ENCODE measurements around the gene NPNT. TPM values are rescaled to one million over a fixed set of nuclear protein-coding genes. Genes with fewer than 3 reads are reported as not detected.

NPNT gene
- total and polyA plus RNA-seq, 12 donors = 1.7 to 32.6 (median 4.3) TPM

- ATAC-seq (no peak), DNase-seq (no peak)
- WGBS, 2 donors = 95 to 98% methylated on average over 10 of the region's 10 CpGs
- H3K27ac ChIP-seq = no peak overlapping the region
- H3K9me3 ChIP-seq = peaks cover 0 to 61% (median 8%) of the 10 kb centered on the region in 11 donors
- intact Hi-C loops (cut with DNase I) = no loop called here
- no peak for TF ChIP-seq CTCF (IDR thresholded peaks at IDR 0.05)
- H3K36me3 ChIP-seq = no peaks in the 10 kb centered on the region
- no peak overlapping the region for H3K4me3 ChIP-seq
- no peaks in the 10 kb centered on the region for H3K27me3 ChIP-seq
- H3K4me1 ChIP-seq = no peaks in the 10 kb centered on the region
Measured at GRCh38 chr4:105858466-105859040, 36.7 kb upstream of the NPNT start.

- Histone ChIP-seq H3K36me3 (no peaks in the 10 kb centered on the region), H3K4me1 (no peaks in the 10 kb centered on the region), H3K27ac (no peak overlapping the region), H3K9me3 (peaks cover 0 to 55% (median 8%) of the 10 kb centered on the region in 11 donors), H3K4me3 (no peak overlapping the region), H3K27me3 (no peaks in the 10 kb centered on the region)
- 47 to 70% methylated on average over 1 of the region's 1 CpG for WGBS, 2 donors
- intact Hi-C loops (cut with DNase I) = no loop called here
- ATAC-seq (no peak), DNase-seq (no peak)
- no peak for TF ChIP-seq CTCF (IDR thresholded peaks at IDR 0.05)
Measured at GRCh38 chr4:105859233-105859632, 36.0 kb upstream of the NPNT start.

- no peak for ATAC-seq
- 73 to 76% methylated on average over 3 of the region's 3 CpGs for WGBS, 2 donors
Measured at GRCh38 chr4:105870963-105871362, 24.3 kb upstream of the NPNT start.

GRCh38 chr4:105871997-105872396 is 23.3 kb upstream of the NPNT start:
- intact Hi-C loops (cut with DNase I) = loop anchor here in 1 of 10 donors (10.0 kb wide), 1 partner anchor 87 kb away; no protein-coding TSS in a partner anchor
- no peaks in the 10 kb centered on the region for H3K9me3 ChIP-seq
- no peak for TF ChIP-seq CTCF (IDR thresholded peaks at IDR 0.05)
- H3K4me1 ChIP-seq = peaks cover 0 to 13% (median 0%) of the 10 kb centered on the region in 9 donors
- no peaks in the 10 kb centered on the region for H3K27me3 ChIP-seq
- ATAC-seq (no peak), DNase-seq (no peak)
- H3K36me3 ChIP-seq = no peaks in the 10 kb centered on the region
- no peak overlapping the region for H3K4me3 ChIP-seq
- no peak overlapping the region for H3K27ac ChIP-seq
- WGBS, 2 donors = 67 to 68% methylated on average over 2 of the region's 2 CpGs

More at GRCh38 chr4:105870963-105871362, 24.3 kb upstream of the NPNT start:
- no peaks in the 10 kb centered on the region for H3K9me3 ChIP-seq
- no peaks in the 10 kb centered on the region for H3K27me3 ChIP-seq
- intact Hi-C loops (cut with DNase I) = loop anchor here in 1 of 10 donors (10.0 kb wide), 1 partner anchor 86 kb away; no protein-coding TSS in a partner anchor
- no peak for DNase-seq
- no peak overlapping the region for H3K4me3 ChIP-seq
- no peak overlapping the region for H3K27ac ChIP-seq
- H3K36me3 ChIP-seq = no peaks in the 10 kb centered on the region
- H3K4me1 ChIP-seq = peaks cover 0 to 13% (median 0%) of the 10 kb centered on the region in 9 donors
- no peak for TF ChIP-seq CTCF (IDR thresholded peaks at IDR 0.05)
